Breast epithelium (tissue), 3 donors: ENCODE results near the gene MYEOV.

ENCODE experiments used
- CTCF ChIP-seq, 3 donors: fragments of 450-650 bp; IDR thresholded peaks; one replicate each; pipeline ENCODE4 v1.5.1; 2016 to 2017; ENCODE audit warnings: antibody characterized with exemption in 3 of 3, mild to moderate bottlenecking in 3 of 3, moderate library complexity in 3 of 3
- POLR2A ChIP-seq: fragments of 450-650 bp; IDR thresholded peaks from one replicate; pipeline ENCODE4 v1.6.1; 2016; ENCODE audit warnings: antibody characterized with exemption, mild to moderate bottlenecking, moderate library complexity
- POLR2AphosphoS5 ChIP-seq, 3 donors: sonication (generic); formaldehyde crosslinking; IDR thresholded peaks; one replicate each; pipeline ENCODE4 v1.6.1; 2017; ENCODE audit warnings: antibody characterized with exemption in 3 of 3

- TF ChIP-seq CTCF (IDR thresholded peaks at IDR 0.05) (no peak), POLR2A (no peak), POLR2AphosphoS5 (IDR thresholded peaks at IDR 0.05) (no peak)
Measured at GRCh38 chr11:69253028-69253427, 40.9 kb upstream of the MYEOV start.
